ENCODE results near the gene DNAJC13.
"Not testable (repeated sequence)": the region's sequence is repeated elsewhere in the genome, so short reads cannot be mapped to it uniquely, and the experiment has no call there.

The DNAJC13 gene

DNA sequence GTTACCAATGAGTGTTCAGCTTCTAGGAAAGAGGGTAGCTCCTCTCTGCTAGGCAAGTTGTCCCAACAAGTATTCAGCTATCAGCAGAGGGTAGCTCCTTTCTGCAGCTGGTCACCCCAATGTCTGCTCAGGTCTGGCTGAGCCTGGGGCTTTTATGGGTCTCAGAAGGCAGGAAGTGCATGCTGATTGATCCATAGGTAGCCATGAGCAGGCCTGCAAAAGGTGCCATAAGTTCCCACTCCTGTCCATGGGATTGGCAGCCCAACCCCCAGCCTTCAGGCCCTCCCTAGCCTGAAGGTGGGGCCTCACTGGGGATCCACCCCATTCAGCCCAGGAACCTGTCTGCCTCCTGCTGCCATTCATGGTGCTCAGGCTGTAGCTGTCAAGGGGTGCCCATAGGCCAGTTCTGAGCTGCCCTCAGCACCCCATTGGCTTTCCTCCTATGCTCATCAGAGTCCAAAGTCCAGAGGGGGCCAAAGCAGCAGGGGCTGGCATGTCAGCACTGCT, 34.6 kb upstream of the DNAJC13 start:
- Histone ChIP-seq H3K27ac (no peak overlapping the region), H3K4me1 (peaks cover 23% of the 10 kb centered on the region), H3K4me3 (no peak overlapping the region; the same call in 1 of the 2 replicates), H3K9me3 (peaks cover 23% of the 10 kb centered on the region), H4K20me1 (no peaks in the 10 kb centered on the region), H3K36me3 (0 out of 2 replicates have a peak, but pooled peaks cover 6% of the 10 kb centered on the region), H3K9ac (no peak overlapping the region), H3K4me2 (no peak overlapping the region), H3K27me3 (no peaks in the 10 kb centered on the region)
- no peak for TF ChIP-seq Cebpa-rat (IDR thresholded peaks at IDR 0.05)

- Histone ChIP-seq H3K9me3 (peaks cover 20% of the 10 kb centered on the region), H3K4me3 (no peak overlapping the region), H3K4me2 (peak overlapping the region; percentile 52), H3K9ac (no peak overlapping the region), H3K27me3 (no peaks in the 10 kb centered on the region), H3K36me3 (0 out of 2 replicates have a peak, but pooled peaks cover 6% of the 10 kb centered on the region), H3K27ac (no peak overlapping the region), H4K20me1 (no peaks in the 10 kb centered on the region), H3K4me1 (peaks cover 20% of the 10 kb centered on the region)
- TF ChIP-seq Cebpa-rat (IDR thresholded peaks at IDR 0.05): no peak
These were observed 31.0 kb upstream of the DNAJC13 start for GRCh38 chr3:132386259-132386658.

DNA sequence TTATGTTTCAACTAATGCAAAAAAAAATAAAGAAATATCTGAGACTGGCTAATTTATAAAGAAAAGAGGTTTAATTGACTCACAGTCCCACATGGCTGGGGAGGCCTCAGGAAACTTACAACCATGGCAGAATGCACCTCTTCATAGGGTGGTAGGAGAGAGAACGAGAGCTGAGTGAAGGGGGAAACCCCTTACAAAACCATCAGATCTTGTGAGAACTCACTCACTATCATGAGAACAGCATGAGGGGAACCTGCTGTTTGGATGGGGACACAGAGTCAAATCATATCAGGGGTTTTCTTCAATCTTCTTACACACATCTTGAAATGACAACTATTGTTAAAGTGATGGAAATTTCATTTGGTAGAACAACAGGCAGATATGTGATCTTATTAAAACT, 24.6 kb upstream of the DNAJC13 start:
- H3K27me3 ChIP-seq, H3K4me2 ChIP-seq, H3K4me3 ChIP-seq, H3K36me3 ChIP-seq, H3K9me3 ChIP-seq, H4K20me1 ChIP-seq, H3K4me1 ChIP-seq, H3K9ac ChIP-seq, H3K27ac ChIP-seq: not testable (repeated sequence)

- Histone ChIP-seq H3K9ac (no peak overlapping the region), H3K36me3 (no peaks in the 10 kb centered on the region), H3K4me1 (no peaks in the 10 kb centered on the region), H3K27me3 (no peaks in the 10 kb centered on the region), H3K4me3 (no peak overlapping the region), H3K4me2 (no peak overlapping the region), H4K20me1 (no peaks in the 10 kb centered on the region), H3K27ac (no peak overlapping the region), H3K9me3 (peaks cover 10% of the 10 kb centered on the region)
- TF ChIP-seq Cebpa-rat (IDR thresholded peaks at IDR 0.05): no peak
These were observed 23.0 kb upstream of the DNAJC13 start for GRCh38 chr3:132394320-132394719.

GRCh38 chr3:132395126-132395525, 22.2 kb upstream of the DNAJC13 start:
- Histone ChIP-seq H3K9ac (no peak overlapping the region), H3K27ac (no peak overlapping the region), H3K9me3 (peaks cover 10% of the 10 kb centered on the region), H3K27me3 (no peaks in the 10 kb centered on the region), H3K36me3 (no peaks in the 10 kb centered on the region), H3K4me1 (no peaks in the 10 kb centered on the region), H3K4me3 (no peak overlapping the region), H4K20me1 (no peaks in the 10 kb centered on the region), H3K4me2 (no peak overlapping the region)
- TF ChIP-seq Cebpa-rat (IDR thresholded peaks at IDR 0.05): no peak

GRCh38 chr3:132396255-132396654, 21.0 kb upstream of the DNAJC13 start:
- Histone ChIP-seq H3K36me3 (no peaks in the 10 kb centered on the region), H3K27ac (no peak overlapping the region), H3K4me3 (no peak overlapping the region), H3K9ac (no peak overlapping the region), H3K27me3 (no peaks in the 10 kb centered on the region), H3K9me3 (peaks cover 10% of the 10 kb centered on the region), H3K4me2 (no peak overlapping the region), H4K20me1 (no peaks in the 10 kb centered on the region), H3K4me1 (peaks cover 4% of the 10 kb centered on the region)
- no peak for TF ChIP-seq Cebpa-rat (IDR thresholded peaks at IDR 0.05)

DNA sequence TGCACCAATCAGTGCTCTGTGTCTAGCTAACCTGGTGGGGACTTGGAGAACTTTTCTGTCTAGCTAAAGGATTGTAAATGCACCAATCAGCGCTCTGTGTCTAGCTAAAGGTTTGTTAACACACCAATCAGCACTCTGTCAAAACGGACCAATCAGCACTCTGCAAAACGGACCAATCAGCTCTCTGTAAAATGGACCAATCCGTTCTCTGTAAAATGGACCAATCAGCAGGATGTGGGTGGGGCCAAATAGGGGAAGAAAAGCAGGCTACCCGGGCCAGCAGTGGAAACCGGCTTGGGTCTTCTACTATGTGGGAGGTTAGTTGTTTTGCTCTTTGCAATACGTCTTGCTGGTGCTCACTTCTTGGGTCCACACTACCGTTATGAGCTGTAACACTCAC, 20.5 kb upstream of the DNAJC13 start:
- not testable (repeated sequence) for H3K9ac ChIP-seq, H3K27ac ChIP-seq, H3K27me3 ChIP-seq, H4K20me1 ChIP-seq, H3K4me3 ChIP-seq, H3K4me1 ChIP-seq, H3K9me3 ChIP-seq, H3K36me3 ChIP-seq, H3K4me2 ChIP-seq

DNA sequence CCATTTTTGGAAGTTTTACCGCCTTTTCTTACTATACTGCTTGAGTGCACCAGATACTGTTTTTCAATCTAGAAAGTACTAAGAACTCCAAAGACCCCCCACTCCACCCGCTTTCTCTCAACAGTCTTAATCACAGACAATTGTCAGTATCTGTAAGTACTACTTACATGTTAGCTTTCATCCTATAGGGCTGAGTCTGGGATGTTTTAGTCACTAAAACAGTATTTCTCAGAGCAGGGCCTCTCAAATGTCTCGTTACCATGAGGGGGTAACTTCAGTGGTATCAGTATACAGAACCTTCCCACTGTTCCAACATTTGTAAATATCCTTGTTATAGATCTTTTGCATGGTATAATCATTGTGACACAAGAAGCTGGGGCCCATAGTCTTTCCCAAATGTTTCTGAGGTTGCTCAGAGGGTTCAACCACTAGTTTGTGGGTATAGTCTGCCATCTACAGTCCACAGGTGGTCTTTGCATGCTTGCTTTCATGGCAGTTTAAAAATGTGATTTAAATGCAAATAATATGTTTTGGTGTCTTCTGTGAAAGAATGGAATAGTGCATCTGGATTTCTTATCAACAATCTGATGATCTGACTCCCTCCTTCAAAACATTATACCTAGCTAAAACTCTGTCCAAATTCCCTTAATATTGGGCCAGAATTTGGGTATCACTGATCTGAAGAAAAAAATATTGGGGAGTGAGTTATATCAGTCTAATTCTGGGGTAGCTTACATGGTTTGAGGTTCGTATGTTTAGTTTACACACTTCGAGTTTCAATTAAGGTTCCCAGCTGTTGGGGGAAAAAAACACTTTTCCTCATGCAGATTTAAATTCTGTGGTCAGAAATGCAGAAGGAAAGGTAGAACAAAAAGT, 18.0 kb upstream of the DNAJC13 start:
- H3K27ac ChIP-seq: no peak overlapping the region
- no peak overlapping the region for H3K4me2 ChIP-seq
- no peaks in the 10 kb centered on the region for H3K27me3 ChIP-seq
- no peaks in the 10 kb centered on the region for H4K20me1 ChIP-seq
- TF ChIP-seq Cebpa-rat (IDR thresholded peaks at IDR 0.05): no peak
- peaks cover 10% of the 10 kb centered on the region for H3K9me3 ChIP-seq
- no peaks in the 10 kb centered on the region for H3K36me3 ChIP-seq
- no peak overlapping the region for H3K9ac ChIP-seq
- peaks cover 8% of the 10 kb centered on the region for H3K4me1 ChIP-seq
- no peak overlapping the region for H3K4me3 ChIP-seq

- no peaks in the 10 kb centered on the region for H3K36me3 ChIP-seq
These were observed 16.0 kb upstream of the DNAJC13 start for GRCh38 chr3:132401255-132401654.

GRCh38 chr3:132404276-132404675, 13.0 kb upstream of the DNAJC13 start:
- H3K4me3 ChIP-seq: no peak overlapping the region
- no peaks in the 10 kb centered on the region for H3K9me3 ChIP-seq
- H3K4me2 ChIP-seq: no peak overlapping the region
- no peak overlapping the region for H3K27ac ChIP-seq
- no peak for TF ChIP-seq Cebpa-rat (IDR thresholded peaks at IDR 0.05)
- no peak overlapping the region for H3K9ac ChIP-seq
- H4K20me1 ChIP-seq: no peaks in the 10 kb centered on the region
- peaks cover 8% of the 10 kb centered on the region for H3K4me1 ChIP-seq
- no peaks in the 10 kb centered on the region for H3K27me3 ChIP-seq
- no peaks in the 10 kb centered on the region for H3K36me3 ChIP-seq

More at GRCh38 chr3:132401255-132401654, 16.0 kb upstream of the DNAJC13 start:
- no peak overlapping the region for H3K9ac ChIP-seq
- H3K9me3 ChIP-seq: peaks cover 7% of the 10 kb centered on the region
- peak overlapping the region; percentile 48 for H3K4me2 ChIP-seq
- no peak overlapping the region for H3K27ac ChIP-seq
- H4K20me1 ChIP-seq: no peaks in the 10 kb centered on the region
- no peaks in the 10 kb centered on the region for H3K27me3 ChIP-seq
- H3K4me1 ChIP-seq: peaks cover 8% of the 10 kb centered on the region
- H3K4me3 ChIP-seq: no peak overlapping the region
- no peak for TF ChIP-seq Cebpa-rat (IDR thresholded peaks at IDR 0.05)
